GM12873 (cell line): ENCODE data around the gene SIN3A.

Experiments
- TF ChIP-seq, protein P1 (sequence below): IDR thresholded peaks from 2 replicates; pipeline ENCODE4 v1.5.1; 2012; ENCODE audit warnings: low read depth, mild to moderate bottlenecking, moderate library complexity, low read length, control low read depth; ENCODE audit not compliant: insufficient read depth; ENCODE audit errors: missing control alignments

Gene SIN3A

DNA sequence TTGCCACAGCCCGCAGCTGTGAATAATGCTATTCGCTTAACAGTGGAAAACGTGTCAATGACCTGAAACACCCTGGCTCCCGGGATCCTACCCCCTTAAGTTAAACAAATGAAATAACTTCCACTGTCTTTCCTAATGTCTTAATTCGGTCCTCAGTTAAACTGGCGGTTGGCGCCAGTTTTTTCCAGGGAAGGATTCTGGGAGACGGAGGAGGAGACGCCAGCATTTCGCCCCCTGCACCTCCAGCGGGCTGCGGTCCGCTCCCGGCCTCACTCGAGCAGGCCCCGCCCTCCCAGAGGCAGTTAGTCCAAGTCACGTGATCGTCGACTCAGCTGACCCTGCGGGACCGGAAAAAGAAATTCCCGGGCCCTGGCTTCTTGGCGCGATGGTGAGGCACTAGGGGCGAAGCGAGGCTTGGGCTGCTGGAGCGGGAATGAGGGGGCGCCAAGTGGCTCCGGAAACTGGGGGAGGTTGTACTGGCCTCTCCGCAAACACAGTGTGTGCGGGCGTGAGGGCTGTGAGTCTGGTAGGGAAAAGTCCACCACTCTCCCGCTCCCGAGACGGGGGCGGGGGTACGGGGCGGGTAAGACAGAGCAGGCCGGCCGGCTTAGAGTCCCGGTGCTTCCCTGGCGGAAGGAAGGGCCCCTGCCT, 115.7 kb downstream of the SIN3A start, which contains the start of gene COMMD4:
Gene COMMD4, plus strand, starts transcription at position 359 of the 651 bp plus-strand sequence. Its CDS starts 27 bp downstream, at position 386.
- TF ChIP-seq, protein P1, sequence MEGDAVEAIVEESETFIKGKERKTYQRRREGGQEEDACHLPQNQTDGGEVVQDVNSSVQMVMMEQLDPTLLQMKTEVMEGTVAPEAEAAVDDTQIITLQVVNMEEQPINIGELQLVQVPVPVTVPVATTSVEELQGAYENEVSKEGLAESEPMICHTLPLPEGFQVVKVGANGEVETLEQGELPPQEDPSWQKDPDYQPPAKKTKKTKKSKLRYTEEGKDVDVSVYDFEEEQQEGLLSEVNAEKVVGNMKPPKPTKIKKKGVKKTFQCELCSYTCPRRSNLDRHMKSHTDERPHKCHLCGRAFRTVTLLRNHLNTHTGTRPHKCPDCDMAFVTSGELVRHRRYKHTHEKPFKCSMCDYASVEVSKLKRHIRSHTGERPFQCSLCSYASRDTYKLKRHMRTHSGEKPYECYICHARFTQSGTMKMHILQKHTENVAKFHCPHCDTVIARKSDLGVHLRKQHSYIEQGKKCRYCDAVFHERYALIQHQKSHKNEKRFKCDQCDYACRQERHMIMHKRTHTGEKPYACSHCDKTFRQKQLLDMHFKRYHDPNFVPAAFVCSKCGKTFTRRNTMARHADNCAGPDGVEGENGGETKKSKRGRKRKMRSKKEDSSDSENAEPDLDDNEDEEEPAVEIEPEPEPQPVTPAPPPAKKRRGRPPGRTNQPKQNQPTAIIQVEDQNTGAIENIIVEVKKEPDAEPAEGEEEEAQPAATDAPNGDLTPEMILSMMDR, result no peak

DNA sequence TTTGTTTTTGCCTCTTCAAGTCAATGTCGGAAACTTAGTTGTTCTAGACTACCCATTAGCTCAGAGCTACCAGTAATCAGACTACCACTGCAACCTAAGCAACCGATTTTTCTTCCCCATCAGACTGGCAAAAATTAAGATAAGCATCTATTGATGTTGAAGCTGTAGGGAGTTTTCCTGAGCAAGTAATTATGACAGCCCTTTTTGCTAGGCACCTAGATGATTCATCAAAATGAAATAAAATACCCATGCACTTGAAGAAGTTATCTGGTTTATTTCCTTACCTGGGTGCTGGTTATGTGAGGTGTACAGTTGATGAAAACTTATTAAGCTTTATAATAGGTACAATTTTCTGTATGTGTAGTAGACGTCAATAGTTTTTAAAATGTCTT, 116.2 kb downstream of the SIN3A start:
- TF ChIP-seq, protein P1, result no peak

DNA sequence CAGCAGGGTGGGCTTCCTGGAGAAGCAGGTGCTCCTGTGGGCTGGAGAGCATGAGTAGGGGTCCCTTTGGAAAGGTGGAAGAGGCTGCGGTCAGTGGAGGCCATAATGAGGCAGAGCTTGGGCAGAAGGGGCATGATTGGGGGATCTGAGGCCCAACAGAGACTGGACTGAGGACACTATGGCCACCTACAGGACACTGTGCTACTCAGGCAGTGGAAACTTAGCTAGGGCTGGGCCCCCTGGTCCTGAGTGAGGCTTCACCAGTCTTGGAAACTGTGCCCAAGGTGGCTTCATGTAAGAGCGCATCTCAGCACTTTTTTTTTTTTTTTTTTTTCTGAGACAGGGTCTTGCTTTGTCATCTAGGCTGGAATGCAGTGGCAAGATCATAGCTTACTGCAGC, 121.9 kb downstream of the SIN3A start:
- TF ChIP-seq, protein P1, result no peak

DNA sequence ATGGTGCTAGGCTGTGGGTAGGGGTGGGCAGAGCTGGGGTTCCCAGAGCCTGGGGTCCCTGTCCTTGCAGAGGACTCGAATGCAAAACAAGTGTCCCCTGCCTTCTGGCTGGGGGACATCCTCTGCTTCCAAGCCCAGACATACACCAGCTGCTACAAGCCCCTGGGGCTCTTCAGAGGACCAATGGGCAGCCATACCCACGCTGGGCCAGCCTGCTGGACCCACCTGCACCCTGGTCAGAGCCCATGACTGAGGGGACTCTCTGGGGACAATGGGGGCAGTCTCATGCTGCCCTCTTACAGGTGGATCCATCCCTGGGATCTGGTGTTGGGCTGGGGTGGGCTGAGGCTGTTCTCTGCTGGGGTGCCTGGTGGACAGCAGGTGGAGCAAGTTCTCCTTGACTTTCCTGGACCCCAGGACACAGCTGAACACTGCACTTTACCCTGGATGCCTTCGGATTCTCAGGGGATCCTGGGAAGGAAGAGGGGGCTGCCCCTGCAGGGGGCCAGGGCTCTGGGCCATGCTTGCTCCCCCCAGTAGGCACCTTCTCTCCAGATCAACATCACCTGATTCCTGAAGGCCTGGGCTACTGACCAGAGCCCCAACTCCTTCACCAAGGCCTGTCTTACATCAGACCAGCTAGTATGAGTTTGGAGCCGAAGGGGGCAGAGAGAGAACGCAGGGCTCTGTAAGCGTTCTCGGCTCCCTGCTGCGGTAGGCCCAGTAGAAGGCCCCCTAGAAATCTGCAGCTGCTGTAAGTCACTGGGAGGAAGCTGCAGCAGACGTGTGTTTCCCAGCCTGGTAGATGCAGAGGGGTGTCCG, 122.8 kb downstream of the SIN3A start:
- TF ChIP-seq, protein P1, result no peak

DNA sequence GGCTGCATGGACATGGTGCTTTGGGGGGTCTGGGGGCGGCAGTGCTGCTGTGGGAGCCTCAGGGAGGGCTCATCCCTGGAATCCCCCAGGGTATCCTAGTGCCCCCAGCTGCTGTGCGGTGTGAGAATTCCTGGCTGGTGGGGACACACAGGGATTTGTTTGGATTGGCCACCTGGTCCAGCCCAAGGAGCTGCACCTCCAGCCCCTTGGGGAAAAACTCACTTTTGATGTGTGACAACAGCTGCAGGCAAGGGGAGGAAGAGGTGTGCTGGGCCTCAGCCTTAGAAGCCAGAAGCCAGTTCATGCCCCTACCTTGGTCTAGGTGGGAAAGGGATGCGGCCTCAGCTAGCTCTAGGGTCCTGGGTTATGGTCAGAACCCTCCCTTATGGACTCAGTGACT, 124.0 kb downstream of the SIN3A start:
- TF ChIP-seq, protein P1, result no peak

DNA sequence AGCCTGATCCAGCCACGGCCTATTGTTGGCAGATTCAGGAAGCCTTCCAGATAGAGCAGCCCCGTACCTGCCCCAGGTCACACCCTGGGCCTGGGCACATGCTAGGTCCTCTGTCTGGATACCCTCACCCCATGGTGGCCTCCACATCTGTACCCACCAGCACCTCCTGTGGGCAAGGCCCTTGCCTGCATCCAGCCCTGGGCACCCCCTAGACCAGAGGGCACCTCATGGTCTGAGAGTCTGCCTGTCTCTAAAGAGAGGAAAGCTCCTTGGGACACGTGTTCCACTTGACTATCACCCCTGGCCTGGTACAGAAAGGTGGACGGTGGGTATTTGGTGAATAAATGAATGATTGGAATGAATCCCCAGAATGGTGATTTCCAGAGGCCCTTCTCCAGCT, 124.5 kb downstream of the SIN3A start:
- TF ChIP-seq, protein P1, result no peak

DNA sequence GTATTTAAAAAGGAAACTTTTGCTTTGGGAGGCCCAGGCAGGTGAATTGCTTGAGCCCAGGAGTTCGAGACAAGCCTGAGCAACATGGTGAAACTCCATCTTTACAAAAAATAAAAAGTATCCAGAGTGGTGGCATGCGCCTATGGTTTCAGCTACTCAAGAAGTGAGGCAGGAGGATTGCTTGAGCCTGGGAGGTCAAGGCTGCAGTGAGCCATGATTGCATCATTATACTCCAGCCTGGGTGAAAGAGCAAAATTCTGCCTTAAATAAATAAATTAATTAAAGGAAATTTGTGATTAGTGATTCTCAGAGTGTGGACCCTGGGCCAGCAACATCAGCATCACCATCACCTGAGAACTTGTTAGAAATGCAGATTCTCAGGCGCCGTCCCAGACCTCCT, 125.6 kb downstream of the SIN3A start:
- TF ChIP-seq, protein P1, result no peak
